Right lung (tissue), 5 donors: ENCODE data around the gene C10orf120. TPM values are rescaled to one million over a fixed set of nuclear protein-coding genes. Genes with fewer than 3 reads are reported as not detected.
A peak's percentile ranks its signal among the peaks of the same experiment; 100 is the strongest.

Experiments
- DNase-seq, 2 donors: peaks; one replicate each; pipeline ENCODE4 v3.0.0-alpha.2; 2013
- polyA plus RNA-seq, 5 donors: library from polyadenylated mRNA; unstranded; fragments of 120-200 nt; gene quantifications; one replicate each; pipeline versions ENCODE4 v1.2.1 to v1.2.3, GENCODE V29; 2013; ENCODE audit warnings: inconsistent platforms in 1 of 5, low replicate concordance in 1 of 5; ENCODE audit not compliant: insufficient read length in 5 of 5, insufficient read depth in 1 of 5

The C10orf120 gene
- polyA plus RNA-seq, 5 donors: not detected

DNA sequence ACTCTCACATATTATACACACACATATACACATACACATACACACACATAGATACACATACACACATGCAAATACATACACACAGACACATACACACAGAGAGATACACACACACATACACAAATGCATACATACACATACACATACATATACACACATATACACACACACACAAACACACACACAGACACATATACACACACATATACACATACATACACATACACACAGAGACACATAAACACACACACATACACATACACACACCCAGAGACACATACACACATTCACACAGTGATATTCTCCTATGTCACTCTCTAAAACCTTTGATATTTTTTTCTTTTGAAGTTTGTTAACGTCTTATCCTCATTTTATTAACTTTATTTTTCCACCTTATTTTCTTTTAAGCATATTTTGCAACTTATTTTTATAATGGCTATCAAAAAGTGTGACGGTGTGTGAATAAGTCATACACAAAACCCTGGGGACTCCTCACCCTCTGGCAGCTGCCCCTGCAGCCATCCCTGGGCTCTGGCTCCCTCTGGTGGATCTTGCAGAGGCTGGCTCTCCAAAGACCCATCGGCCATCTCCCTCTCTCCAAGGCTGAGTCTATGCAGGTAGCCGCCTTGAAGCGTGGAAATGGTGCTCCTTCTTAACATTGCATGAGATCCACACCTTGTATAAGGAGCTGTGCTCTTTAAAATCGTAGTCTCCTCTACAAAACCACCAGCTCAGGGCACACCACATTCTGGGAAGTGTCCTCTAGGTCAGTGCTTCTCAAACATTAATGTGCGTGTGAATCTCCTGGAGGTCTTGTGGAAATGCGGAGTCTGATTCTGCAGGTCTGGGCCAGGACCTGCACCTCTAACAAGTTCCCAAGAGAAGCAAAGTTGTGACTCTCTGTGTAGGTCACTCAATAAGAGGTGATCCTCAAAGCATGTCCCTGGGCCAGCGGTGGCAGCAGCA lies 4.1 kb upstream of the C10orf120 start:
- DNase-seq: peak; percentile 6 to 20

- DNase-seq: no peak
Observed at GRCh38 chr10:122702275-122702674, 2.6 kb upstream of the C10orf120 start.

DNA sequence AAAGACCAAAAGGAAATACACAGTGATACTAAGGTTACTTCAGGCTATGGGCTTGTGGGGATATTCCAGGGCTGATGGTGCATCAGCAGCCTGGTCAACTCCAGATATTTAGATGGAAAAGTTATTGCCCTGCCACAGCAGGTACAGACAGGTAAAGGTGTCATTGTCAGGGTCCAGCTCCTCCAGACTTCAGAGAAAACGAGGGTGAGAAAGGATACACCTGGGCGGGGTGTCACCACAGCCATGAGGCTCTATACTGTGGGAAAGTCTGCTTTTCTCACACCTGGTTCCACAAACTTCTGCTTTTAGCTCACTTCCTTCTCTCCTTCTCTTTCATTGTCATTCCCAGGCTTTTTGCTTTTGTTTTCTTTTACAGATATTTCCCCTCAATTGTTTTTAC lies 2.0 kb upstream of the C10orf120 start:
- no peak for DNase-seq

DNA sequence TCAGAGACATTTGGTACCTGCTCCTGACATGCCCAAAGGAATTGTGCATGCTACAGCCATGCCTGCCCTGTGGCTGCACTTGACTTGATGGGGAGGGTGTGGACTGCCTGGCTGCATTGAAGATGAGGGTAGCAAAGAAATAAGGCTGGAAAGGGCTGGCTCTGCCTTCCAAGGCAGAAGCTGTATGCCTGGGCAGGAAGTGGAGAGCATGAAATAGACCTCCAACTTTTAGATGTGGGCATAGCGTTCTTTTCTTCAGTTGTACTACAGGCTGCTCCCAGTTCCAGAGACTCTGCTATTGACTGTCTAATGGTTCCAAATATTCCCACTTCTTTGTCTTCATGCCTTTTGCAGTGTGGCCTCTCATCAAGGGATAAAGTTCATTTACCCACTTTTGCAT lies 3.0 kb downstream of the C10orf120 start:
- no peak for DNase-seq

DNA sequence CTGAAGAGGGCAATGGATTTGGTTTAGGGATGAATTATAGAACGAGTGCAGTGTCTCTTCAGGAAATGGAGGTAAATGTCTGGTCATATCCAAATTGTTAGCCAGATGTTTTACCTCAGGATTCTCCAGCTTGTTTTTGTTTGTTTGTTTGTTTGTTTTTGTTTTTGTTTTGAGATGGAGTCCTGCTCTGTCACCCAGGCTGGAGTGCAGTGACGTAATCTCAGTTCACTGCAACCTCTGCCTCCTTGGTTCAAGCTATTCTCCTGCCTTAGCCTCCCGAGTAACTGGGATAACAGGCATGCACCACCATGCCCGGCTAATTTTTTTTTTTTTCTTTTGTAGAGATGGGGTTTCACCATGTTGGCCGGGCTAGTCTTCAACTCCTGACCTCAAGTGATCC lies 6.9 kb downstream of the C10orf120 start:
- DNase-seq: no peak

DNA sequence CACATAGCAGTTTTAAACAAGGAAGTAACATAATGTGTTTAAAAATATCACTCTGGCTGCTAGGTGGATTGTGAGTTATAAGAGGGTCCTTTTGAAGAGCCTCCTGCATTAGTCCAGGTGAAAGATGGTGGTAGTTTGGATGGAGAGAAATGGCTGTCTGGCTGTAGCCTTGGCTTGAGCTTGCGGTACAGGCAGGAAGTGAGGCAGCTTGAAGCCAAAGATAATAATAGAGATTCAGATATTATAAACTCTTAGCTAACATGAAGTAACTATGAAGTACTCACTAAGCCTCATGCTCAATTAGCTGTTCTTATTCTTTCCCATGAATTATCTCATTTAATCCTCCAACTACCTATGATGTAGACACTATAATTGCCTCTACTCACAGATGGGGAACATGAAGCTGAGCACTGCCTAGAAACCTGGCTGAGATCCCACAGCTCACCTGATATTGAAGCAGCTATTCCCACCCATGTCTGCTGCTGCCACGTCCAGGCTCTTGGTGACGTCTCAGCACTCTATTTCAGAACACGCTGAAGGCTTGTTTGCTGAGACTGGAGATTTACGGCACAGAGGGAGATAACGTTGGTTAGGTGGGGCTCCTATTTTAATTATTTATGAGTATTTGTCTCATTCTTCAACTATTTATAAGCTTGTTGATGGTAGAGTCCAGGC lies 10.4 kb downstream of the C10orf120 start:
- no peak for DNase-seq

GRCh38 chr10:122688293-122688989 lies 11.2 kb downstream of the C10orf120 start:
- DNase-seq: peak in 1 of 2 donors; percentile 8

GRCh38 chr10:122682522-122682921 lies 17.1 kb downstream of the C10orf120 start:
- DNase-seq: no peak

DNA sequence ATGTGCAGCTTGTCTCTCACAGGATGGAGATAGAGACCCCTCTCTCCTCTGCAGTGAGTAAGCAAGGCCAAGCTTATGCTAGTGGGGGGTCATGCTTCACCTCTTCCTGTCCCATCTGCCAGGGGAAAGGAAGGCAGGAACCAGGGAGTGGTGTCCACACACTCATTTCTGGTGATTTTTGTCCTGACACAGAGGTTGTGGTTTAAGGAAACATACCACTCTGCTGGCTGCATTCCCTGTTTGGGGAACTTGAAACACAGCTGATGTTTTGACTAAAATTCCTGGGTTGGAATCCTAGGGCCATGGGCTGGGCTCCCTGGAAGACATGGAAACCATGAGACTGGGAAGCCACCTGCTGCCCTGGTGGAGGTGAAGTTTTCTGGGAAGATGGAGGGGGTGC lies 21.4 kb downstream of the C10orf120 start:
- no peak for DNase-seq

- DNase-seq: no peak
Observed at GRCh38 chr10:122675278-122675677, 24.4 kb downstream of the C10orf120 start.

- DNase-seq: no peak
Observed at GRCh38 chr10:122674781-122675180, 24.9 kb downstream of the C10orf120 start.

GRCh38 chr10:122673731-122674130 lies 25.9 kb downstream of the C10orf120 start:
- DNase-seq: no peak

DNA sequence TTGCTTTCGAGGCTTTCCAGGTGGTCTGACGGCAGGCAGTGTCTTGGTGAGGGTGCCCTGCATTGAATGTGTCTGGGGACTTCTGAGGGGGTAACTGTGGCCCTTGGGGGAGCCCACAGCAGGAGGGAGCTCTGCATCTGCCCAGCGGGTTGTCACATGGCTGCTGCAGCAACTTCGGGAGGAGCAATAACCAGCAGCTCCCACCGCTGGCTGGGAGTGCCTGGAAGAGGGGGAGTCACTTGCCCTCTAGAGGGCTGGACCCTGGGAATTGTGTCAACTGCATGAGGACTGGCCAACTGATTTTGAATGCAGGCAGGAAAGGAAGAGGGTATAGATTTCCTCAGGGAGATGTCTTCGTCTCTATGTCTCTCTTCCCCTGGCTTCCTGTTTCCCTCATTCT lies 26.4 kb downstream of the C10orf120 start:
- no peak for DNase-seq

GRCh38 chr10:122672655-122673054 lies 27.0 kb downstream of the C10orf120 start:
- DNase-seq: no peak

- DNase-seq: no peak
Observed at GRCh38 chr10:122671355-122671754, 28.3 kb downstream of the C10orf120 start.

GRCh38 chr10:122669842-122670241 lies 29.8 kb downstream of the C10orf120 start:
- no peak for DNase-seq

DNA sequence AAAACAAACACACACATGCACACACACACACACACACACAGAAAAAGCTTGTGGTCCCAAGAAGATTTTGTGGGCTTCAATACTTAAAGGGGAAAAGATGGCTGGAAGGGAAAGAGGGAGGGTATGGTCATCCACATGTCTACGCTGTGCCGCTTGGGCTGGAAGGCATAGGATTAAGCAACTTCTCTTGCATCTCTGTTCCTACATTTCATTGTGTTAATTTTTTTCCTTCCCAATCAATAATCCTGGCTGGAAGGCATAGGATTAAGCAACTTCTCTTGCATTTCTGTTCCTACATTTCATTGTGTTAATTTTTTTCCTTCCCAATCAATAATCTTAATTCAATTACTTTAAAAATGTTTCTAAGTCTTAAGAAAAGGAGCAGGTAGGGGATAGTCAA lies 30.6 kb downstream of the C10orf120 start:
- no peak for DNase-seq

GRCh38 chr10:122665946-122666345 lies 33.7 kb downstream of the C10orf120 start:
- DNase-seq: no peak

DNA sequence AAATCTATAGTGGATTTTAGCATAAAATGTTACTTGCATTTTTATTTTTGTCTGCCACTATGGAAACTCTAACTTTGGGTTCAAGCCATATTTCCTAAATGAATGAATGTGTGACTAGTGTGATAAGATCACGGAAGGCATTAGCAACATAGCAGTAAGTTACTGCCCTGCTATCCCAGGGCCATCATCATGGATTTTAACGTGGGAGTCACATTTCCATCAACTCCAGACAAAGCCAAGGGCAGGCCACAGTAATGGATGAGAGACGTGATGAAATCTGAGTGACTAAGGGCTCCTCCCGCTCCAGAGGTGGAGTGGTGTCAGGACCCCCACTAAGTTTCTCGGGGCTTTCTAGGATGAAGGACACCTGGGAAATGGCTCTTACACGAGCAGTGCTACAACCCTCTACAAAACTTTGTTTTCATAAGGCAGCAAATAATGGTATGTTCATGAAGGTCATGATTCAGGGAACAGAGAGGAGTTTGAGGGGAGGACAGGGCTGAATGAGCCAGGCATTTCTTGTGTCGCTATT lies 34.3 kb downstream of the C10orf120 start:
- no peak for DNase-seq

DNA sequence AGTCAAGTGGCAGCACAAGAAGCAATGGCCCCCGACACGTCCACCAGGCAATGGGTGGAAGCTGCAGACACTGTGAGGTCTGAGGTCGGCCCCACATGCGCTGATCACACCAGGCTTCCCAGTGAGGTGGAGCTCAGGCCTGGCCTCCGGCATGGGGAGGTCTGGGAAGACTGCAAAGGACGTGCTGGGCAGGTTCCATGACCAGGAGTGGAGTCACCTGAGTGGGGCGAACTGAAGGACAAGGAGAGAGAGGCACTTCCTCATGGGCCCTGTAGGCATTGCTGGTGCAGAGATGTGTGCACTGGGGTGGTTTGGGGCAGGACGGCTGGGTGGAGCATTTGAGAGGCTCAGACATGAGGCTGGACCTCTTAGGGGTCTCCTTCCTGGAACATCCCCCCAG lies 35.1 kb downstream of the C10orf120 start:
- DNase-seq: no peak

DNA sequence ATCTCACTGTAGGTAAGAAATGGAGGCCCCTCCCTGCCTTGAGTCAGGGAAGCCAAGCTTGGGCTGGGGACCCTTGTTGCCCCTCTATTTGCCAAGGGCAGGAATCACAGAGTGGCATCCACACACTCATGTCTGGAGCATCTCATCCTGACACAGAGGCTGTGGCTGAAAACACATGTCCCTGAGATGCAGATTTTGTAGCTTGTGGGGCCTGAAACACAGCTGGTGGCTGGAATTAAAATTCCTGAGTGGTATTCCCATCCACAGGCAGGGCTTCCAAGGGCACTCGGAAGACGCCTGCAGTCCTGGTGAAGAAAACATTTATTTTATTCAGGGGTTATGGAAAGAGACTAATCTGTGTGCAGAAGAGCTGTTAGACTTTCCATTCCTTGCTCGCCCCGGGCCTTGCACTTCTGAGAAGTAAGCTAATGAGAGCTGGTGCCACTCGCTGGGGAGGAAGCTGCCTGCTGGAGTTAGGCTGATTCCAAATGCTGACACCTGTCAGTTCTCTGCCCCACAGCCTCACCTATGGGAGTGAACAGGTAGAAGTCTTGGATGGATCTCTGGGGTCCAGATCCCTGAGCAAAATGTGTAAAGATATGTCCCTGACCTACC lies 36.0 kb downstream of the C10orf120 start:
- no peak for DNase-seq

DNA sequence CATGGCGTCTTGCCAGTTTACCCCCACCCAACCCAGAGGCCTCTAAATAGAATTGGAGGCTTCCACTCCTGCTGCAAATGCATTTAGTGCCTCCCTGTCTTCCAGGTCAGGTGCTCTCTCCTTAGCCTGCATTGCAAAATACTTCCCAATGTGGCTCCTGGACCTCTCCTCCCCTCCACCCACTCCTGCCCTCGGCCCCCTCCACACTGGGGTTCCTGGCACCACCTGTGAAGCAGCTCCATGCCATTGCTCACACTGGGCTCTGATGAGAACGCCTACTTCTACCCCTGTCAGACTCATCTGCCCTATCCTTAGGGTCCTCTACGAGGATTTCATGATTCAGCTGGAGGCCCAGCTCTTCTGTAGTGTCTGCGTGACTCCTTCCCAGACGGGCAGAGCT lies 37.4 kb downstream of the C10orf120 start:
- DNase-seq: no peak
